ENCODE measurements around the gene PWWP2A.
"Not testable (repeated sequence)": the region's sequence is repeated elsewhere in the genome, so short reads cannot be mapped to it uniquely, and the experiment has no call there.

PWWP2A gene, protein sequence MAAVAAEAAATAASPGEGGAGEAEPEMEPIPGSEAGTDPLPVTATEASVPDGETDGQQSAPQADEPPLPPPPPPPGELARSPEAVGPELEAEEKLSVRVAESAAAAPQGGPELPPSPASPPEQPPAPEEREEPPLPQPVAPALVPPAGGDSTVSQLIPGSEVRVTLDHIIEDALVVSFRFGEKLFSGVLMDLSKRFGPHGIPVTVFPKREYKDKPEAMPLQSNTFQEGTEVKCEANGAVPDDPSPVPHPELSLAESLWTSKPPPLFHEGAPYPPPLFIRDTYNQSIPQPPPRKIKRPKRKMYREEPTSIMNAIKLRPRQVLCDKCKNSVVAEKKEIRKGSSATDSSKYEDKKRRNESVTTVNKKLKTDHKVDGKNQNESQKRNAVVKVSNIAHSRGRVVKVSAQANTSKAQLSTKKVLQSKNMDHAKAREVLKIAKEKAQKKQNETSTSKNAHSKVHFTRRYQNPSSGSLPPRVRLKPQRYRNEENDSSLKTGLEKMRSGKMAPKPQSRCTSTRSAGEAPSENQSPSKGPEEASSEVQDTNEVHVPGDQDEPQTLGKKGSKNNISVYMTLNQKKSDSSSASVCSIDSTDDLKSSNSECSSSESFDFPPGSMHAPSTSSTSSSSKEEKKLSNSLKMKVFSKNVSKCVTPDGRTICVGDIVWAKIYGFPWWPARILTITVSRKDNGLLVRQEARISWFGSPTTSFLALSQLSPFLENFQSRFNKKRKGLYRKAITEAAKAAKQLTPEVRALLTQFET

GRCh38 chr5:160119142-160119904 is at the start of gene PWWP2A:
TSS of gene PWWP2A (minus strand) at chr5:160119450. CDS start at chr5:160119388, 62 bp downstream.
- peak; percentile 100 for DNase-seq

DNA sequence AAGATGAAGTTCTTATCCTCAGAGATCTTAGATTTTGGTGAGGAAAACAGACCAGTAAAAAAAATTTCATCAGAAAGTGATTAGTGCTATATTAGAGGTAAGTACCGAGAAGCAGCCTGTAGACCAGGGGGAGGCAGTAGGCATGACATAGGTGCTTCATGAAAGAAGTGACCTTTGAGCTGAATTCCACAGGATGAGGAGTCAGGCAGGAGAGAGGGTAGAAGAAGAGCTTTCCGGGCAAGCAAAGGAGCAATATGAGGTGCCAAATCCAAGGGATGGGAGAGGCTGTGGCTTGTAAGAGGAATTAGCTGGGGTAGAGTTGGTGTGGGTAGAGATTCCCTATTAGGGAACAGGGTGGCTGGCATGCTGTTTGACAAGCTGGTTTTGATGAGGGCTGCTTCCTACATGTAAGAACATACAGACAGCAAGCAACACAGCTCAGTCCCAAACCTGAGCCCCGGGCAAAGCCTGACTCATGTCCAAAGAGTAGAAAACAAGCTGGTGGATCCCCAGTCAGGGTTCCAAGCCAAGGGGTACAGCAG is 48.4 kb upstream of the PWWP2A start:
- no peak for DNase-seq

DNA sequence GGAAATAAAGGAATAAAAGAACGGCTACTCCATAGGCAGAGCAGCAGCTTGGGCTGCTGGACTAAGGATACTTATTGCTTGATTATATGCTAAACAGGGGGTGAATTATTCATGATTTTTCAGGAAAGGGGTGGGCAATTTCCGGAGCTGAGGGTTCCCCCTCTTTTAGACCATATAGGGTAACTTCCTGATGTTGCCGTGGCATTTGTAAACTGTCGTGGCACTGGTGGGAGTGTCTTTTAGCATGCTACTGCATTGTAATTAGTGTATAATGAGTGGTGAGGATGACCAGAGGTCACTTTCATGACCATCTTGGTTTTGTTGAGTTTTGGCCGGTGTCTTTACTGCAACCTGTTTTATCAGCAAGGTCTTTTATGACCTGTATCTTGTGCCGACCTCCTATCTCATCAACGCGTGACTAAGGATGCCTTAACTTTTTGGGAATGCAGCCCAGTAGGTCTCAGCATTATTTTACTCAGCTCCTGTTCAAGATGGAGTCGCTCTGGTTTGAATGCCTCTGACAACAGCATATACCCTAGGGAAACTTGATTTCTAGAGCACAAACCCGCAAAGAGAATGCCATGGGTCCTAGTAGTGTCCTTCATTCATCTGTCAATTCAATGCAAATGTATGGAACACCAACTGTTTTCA is 47.8 kb upstream of the PWWP2A start:
- no peak for DNase-seq

GRCh38 chr5:160166069-160166972 is 47.1 kb upstream of the PWWP2A start:
- no peak for DNase-seq

- peak; percentile 100 for DNase-seq
These were observed 46.2 kb upstream of the PWWP2A start for GRCh38 chr5:160165137-160166068.

- no peak for DNase-seq
These were observed 43.7 kb upstream of the PWWP2A start for GRCh38 chr5:160162910-160163309.

GRCh38 chr5:160161626-160162025 is 42.4 kb upstream of the PWWP2A start:
- DNase-seq: no peak

GRCh38 chr5:160160875-160161274 is 41.6 kb upstream of the PWWP2A start:
- not testable (repeated sequence) for DNase-seq

- no peak for DNase-seq
These were observed 40.9 kb upstream of the PWWP2A start for GRCh38 chr5:160159991-160160792.

- DNase-seq: no peak
These were observed 38.8 kb upstream of the PWWP2A start for GRCh38 chr5:160158087-160158486.

- DNase-seq: no peak
These were observed 35.9 kb upstream of the PWWP2A start for GRCh38 chr5:160155017-160155750.

- DNase-seq: no peak
These were observed 33.7 kb upstream of the PWWP2A start for GRCh38 chr5:160152901-160153300.

DNA sequence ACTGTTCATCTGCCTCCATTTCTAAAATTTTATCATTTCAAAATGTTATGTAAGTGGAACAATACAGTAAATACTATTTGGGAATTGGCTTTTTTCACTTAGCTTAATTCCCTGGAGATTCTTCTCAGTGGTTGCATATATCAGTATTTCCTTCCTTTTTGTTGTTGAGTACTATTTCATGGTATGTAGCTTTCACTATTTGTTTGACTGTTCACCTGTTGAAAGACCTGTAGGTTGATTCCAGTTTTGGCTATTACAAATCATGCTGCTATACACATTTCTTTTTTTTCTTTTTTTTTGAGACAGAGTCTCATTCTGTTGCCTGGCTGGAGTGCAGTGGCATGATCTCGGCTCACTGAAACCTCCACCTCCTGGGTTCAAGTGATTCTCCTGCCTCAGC is 33.0 kb upstream of the PWWP2A start:
- DNase-seq: no peak

DNA sequence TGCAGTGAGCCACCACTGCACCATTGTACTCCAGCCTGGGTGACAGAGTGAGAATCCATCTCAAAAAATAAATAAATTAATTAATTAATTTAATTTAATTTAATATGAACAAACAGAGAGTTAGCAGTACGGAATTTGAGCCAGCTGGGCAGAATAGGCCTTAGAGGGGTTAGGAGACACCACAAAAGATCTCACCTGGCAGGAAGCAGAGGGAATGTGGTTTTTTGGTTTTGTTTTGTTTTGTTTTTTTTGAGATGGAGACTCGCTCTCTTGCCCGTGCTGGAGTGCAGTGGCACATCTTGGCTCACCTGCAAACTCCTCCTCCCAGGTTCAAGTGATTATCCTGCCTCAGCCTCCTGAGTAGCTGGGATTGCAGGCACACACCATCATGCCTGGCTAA is 31.8 kb upstream of the PWWP2A start:
- no peak for DNase-seq

GRCh38 chr5:160150381-160150780 is 31.1 kb upstream of the PWWP2A start:
- DNase-seq: no peak

GRCh38 chr5:160144436-160144835 is 25.2 kb upstream of the PWWP2A start:
- DNase-seq: not testable (repeated sequence)

DNA sequence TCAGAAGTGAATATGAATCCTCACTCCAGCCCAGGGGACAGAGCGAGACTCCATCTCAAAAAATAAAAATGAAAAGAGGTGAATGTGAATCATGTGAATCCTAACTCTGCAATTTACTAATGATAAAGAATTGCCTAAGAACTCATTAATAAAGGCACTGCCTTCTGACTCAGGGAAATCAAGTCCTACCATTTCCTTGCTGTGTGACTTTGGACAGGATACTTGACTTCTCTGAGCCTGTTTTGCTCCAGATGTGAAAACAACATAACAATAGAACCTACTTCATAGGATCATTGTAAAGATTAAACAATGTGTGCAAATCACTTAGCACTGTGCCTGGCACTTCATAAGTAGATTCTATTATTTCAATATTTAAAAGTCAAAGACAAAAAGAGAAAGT is 15.1 kb upstream of the PWWP2A start:
- DNase-seq: no peak

- DNase-seq: no peak
These were observed 14.7 kb upstream of the PWWP2A start for GRCh38 chr5:160133918-160134304.

All from fibroblast of skin of right biceps (primary cell).